GM12864 (cell line): ENCODE results near the gene HOXD10.

ENCODE experiments used
- DNase-seq: peaks from one replicate; pipeline ENCODE4 v3.0.0-alpha.2; 2011; ENCODE audit warnings: low read depth
- H3K4me3 ChIP-seq: 2 replicates; pipeline ENCODE4 v1.5.1; 2011; ENCODE audit warnings: mild to moderate bottlenecking, low read depth, low read length, control low read depth
- CTCF ChIP-seq: IDR thresholded peaks from 2 replicates; pipeline ENCODE4 v1.5.1; 2011; ENCODE audit warnings: low read depth, mild to moderate bottlenecking, moderate library complexity, low read length, control low read depth, inconsistent platforms; ENCODE audit errors: missing control alignments

The HOXD10 gene

GRCh38 chr2:176162911-176163671 lies 46.5 kb downstream of the HOXD10 start:
- DNase-seq = no peak
- H3K4me3 ChIP-seq = no peak overlapping the region
- no peak for TF ChIP-seq CTCF

GRCh38 chr2:176163672-176164056 lies 47.1 kb downstream of the HOXD10 start:
- no peak overlapping the region for H3K4me3 ChIP-seq
- DNase-seq = no peak
- no peak for TF ChIP-seq CTCF

- DNase-seq = no peak
- TF ChIP-seq CTCF = no peak
- no peak overlapping the region for H3K4me3 ChIP-seq
These were observed 47.6 kb downstream of the HOXD10 start for GRCh38 chr2:176164201-176164600.

- no peak for DNase-seq
- TF ChIP-seq CTCF = no peak
- no peak overlapping the region for H3K4me3 ChIP-seq
These were observed 48.2 kb downstream of the HOXD10 start for GRCh38 chr2:176164611-176165369.

- no peak overlapping the region for H3K4me3 ChIP-seq
These were observed 48.9 kb downstream of the HOXD10 start for GRCh38 chr2:176165370-176166050.

GRCh38 chr2:176166272-176166671 lies 49.7 kb downstream of the HOXD10 start:
- no peak overlapping the region for H3K4me3 ChIP-seq
- TF ChIP-seq CTCF = no peak
- no peak for DNase-seq

More at GRCh38 chr2:176165370-176166050, 48.9 kb downstream of the HOXD10 start:
- no peak for DNase-seq
- TF ChIP-seq CTCF = no peak
